Fibroblast of the conjunctiva (primary cell): ENCODE data around the gene ATP8B2.

ENCODE experiments used
- DNase-seq: peaks from one replicate; pipeline ENCODE4 v3.0.0-alpha.2; 2010; ENCODE audit warnings: low read depth

ATP8B2 gene

DNA sequence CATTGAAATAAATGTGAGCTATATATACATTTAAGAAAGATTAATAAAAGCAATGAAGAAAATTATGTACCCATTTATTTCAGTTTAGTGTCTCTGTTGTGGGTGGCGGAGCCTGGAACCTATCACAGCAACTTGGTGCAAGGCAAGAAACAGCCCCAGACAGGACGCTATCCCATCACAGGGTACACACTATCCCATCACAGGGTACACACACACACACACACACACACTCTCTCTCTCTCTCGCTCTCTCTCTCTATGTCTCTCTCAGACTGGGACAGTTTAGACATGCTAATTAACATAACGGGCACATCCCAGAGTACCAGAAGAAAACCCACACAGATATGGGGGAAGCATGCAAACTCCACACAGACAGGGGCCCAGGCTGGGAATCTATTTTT lies 73.4 kb downstream of the ATP8B2 start:
- DNase-seq, result no peak

DNA sequence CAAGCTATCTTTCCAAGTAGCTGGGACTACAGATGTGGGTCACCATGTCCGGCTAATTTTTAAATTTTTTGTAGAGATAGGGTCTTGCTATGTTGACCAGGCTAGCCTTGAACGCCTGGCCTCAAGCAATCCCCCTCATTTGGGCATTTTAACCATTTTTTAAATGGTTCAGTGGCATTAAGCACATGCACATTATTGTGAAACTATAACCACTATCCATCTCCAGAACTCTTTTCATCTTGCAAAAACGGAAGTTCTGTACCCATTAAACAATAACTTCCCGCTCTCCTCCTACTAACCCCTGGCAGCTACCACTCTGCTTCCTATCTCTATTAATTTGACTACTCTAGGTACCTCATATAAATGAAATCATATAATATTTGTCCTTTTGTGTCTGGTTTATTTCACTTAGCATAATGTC lies 75.1 kb downstream of the ATP8B2 start:
- DNase-seq, result no peak
